ENCODE results near the gene PLPPR5. TPM values are rescaled to one million over a fixed set of nuclear protein-coding genes. Genes with fewer than 3 reads are reported as not detected.

The PLPPR5 gene
- total and polyA plus RNA-seq, 2 experiments from 2014 or later: not detected

DNA sequence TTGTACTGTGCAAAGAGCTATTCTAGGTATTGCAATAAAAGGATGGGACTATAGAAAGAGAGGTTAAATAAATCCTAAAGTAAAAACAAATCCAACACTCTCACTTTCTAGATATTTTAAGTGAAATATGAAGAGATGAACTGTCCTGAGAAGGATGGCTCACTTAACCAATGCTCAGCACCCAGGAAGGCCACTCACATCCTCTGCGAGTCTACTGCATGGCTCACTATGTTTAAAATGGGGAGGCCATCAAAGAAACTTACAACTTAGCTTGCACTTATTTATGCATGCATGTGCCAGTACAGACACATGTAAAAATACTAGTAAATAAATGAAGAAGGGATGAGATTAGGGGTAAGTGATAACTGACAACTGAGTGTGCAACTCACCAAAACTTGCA is 37.5 kb downstream of the PLPPR5 start:
- Histone ChIP-seq H3F3A (ENCODE audit: insufficient read depth) (peaks cover 13% of the 10 kb centered on the region; the same call in 1 of the 2 replicates), H3K27ac (no peak overlapping the region), H3K4me1 (ENCODE audit: insufficient read depth) (peaks cover 19% of the 10 kb centered on the region), H3K4me2 (ENCODE audit: unreplicated experiment) (no peak overlapping the region), H3K9me2 (ENCODE audit: insufficient read depth) (no peaks in the 10 kb centered on the region), H3K4me3 (no peak overlapping the region), H3K79me2 (ENCODE audit: insufficient read depth) (no peaks in the 10 kb centered on the region), H4K20me1 (ENCODE audit: insufficient read depth) (no peaks in the 10 kb centered on the region), H3K9me3 (ENCODE audit: low read depth) (no peaks in the 10 kb centered on the region), H3K27me3 (replicated peaks; ENCODE audit: insufficient read depth) (no peaks in the 10 kb centered on the region), H2AFZ (no peak overlapping the region), H3K36me3 (ENCODE audit: low read depth) (no peaks in the 10 kb centered on the region), H3K9ac (no peak overlapping the region)
- no peak for DNase-seq
- no peak for TF ChIP-seq EZH2 (IDR thresholded peaks at IDR 0.05; ENCODE audit: insufficient read depth, poor library complexity, severe bottlenecking)
- TF ChIP-seq EZH2phosphoT487 (IDR thresholded peaks at IDR 0.05; ENCODE audit: insufficient read depth, low read depth): no peak
- 96% methylated on average over 1 of the region's 1 CpG for WGBS, 2 experiments (ENCODE audit: low coverage in 1 of 2, low lambda C conversion rate in 2 of 2, missing lambda C conversion rate in 2 of 2)
- in situ Hi-C loops (cut with MboI): no loop called here

DNA sequence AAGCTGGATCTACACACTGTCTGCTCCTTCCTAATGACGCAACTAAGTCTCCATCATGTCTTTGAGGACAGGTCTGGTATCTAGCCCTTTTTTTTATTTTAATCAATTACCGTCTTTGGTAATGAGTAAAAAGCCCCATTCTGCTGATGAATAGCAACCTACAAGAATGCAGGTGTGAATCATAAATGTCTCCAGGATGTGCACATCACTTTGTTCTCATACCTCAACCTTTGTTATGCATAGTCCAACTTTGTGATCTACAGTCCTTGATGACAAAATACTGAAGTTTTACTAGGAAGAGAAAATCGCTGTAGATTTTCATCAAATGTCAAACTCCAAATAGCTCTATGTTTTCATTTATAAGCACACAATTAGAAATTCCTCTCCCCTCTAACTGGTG is 39.3 kb downstream of the PLPPR5 start:
- Histone ChIP-seq H3K27ac (no peak overlapping the region), H2AFZ (no peak overlapping the region), H4K20me1 (ENCODE audit: insufficient read depth) (no peaks in the 10 kb centered on the region), H3K27me3 (replicated peaks; ENCODE audit: insufficient read depth) (no peaks in the 10 kb centered on the region), H3K9me3 (ENCODE audit: low read depth) (no peaks in the 10 kb centered on the region), H3K4me1 (ENCODE audit: insufficient read depth) (peaks cover 23% of the 10 kb centered on the region), H3K36me3 (ENCODE audit: low read depth) (no peaks in the 10 kb centered on the region), H3K9ac (no peak overlapping the region), H3K4me2 (ENCODE audit: unreplicated experiment) (no peak overlapping the region), H3F3A (ENCODE audit: insufficient read depth) (peaks cover 13% of the 10 kb centered on the region; the same call in 1 of the 2 replicates), H3K79me2 (ENCODE audit: insufficient read depth) (no peaks in the 10 kb centered on the region), H3K9me2 (ENCODE audit: insufficient read depth) (no peaks in the 10 kb centered on the region), H3K4me3 (no peak overlapping the region)
- no peak for TF ChIP-seq EZH2 (IDR thresholded peaks at IDR 0.05; ENCODE audit: insufficient read depth, poor library complexity, severe bottlenecking)
- no peak for TF ChIP-seq EZH2phosphoT487 (IDR thresholded peaks at IDR 0.05; ENCODE audit: insufficient read depth, low read depth)
- in situ Hi-C loops (cut with MboI): no loop called here
- DNase-seq: no peak
- WGBS, 2 experiments (ENCODE audit: low coverage in 1 of 2, low lambda C conversion rate in 2 of 2, missing lambda C conversion rate in 2 of 2): 98 to 99% methylated on average over 3 of the region's 3 CpGs

DNA sequence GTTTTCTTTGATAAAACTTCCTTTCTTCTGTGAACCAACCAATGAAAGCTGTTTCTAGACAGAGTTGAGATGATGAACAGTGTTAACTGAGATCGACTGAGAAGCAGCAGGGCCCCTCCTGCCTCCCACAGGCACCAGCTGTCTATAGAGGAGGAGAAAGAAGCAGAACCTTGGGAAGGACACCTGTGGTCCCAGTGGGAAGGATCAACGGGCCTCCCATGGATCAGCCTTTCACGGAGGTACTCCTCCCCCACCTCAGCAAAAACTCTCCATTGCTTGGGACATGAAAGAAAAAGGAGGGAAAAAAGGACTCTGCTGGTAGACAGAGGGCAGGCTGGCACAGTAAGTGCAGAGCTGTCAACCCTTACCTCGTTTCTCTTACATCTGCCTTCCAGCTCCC is 40.5 kb downstream of the PLPPR5 start:
- Histone ChIP-seq H3K4me2 (ENCODE audit: unreplicated experiment) (no peak overlapping the region), H3K79me2 (ENCODE audit: insufficient read depth) (no peaks in the 10 kb centered on the region), H3K27ac (no peak overlapping the region), H4K20me1 (ENCODE audit: insufficient read depth) (no peaks in the 10 kb centered on the region), H3K27me3 (replicated peaks; ENCODE audit: insufficient read depth) (no peaks in the 10 kb centered on the region), H3K9me3 (ENCODE audit: low read depth) (no peaks in the 10 kb centered on the region), H3K4me1 (ENCODE audit: insufficient read depth) (peaks cover 23% of the 10 kb centered on the region), H3K9me2 (ENCODE audit: insufficient read depth) (no peaks in the 10 kb centered on the region), H3K36me3 (ENCODE audit: low read depth) (no peaks in the 10 kb centered on the region), H3K9ac (no peak overlapping the region), H3K4me3 (no peak overlapping the region), H2AFZ (no peak overlapping the region), H3F3A (ENCODE audit: insufficient read depth) (peaks cover 13% of the 10 kb centered on the region; the same call in 1 of the 2 replicates)
- no peak for DNase-seq
- TF ChIP-seq EZH2phosphoT487 (IDR thresholded peaks at IDR 0.05; ENCODE audit: insufficient read depth, low read depth): no peak
- no peak for TF ChIP-seq EZH2 (IDR thresholded peaks at IDR 0.05; ENCODE audit: insufficient read depth, poor library complexity, severe bottlenecking)
- 61 to 72% methylated on average over 4 of the region's 4 CpGs for WGBS, 2 experiments (ENCODE audit: low coverage in 1 of 2, low lambda C conversion rate in 2 of 2, missing lambda C conversion rate in 2 of 2)
- in situ Hi-C loops (cut with MboI): no loop called here

DNA sequence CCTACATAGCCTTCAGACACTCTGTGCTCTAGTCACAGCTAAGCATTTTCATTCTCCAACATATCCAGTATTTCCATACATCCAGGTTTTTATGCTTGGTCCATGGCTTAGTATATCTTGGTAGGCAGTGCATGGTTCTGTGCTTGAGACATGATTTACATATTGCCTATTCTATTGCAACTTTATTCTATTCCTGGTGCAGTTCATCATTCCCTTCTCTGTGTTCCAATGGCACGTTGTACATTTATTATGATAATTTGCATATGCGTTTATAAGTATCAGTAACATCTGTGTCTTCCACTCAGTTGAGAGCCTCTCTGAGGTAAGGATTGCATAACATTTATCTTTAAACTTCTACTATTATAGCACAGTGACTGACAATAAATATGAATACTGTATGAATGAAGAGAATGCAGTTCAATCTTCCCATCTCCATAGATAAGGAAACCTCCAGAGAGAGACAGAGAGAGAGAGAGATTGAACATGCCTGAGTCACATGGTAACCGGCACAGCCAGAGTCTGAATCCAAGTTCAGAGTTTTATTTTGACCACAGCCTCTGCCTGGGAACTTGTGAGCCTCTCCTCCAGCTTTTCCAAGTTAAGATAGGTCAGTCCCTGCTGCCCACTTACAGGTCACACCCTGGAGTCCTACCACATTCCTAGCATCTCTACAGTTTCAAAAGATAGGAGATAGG is 41.5 kb downstream of the PLPPR5 start:
- Histone ChIP-seq H3K4me3 (peak overlapping the region; percentile 1; the same call in 1 of the 2 replicates), H3K9ac (no peak overlapping the region), H2AFZ (peak overlapping the region; percentile 32; the same call in 1 of the 2 replicates), H3K36me3 (ENCODE audit: low read depth) (no peaks in the 10 kb centered on the region), H3K4me2 (ENCODE audit: unreplicated experiment) (peak overlapping the region; percentile 26), H3K79me2 (ENCODE audit: insufficient read depth) (no peaks in the 10 kb centered on the region), H4K20me1 (ENCODE audit: insufficient read depth) (no peaks in the 10 kb centered on the region), H3K9me3 (ENCODE audit: low read depth) (no peaks in the 10 kb centered on the region), H3F3A (ENCODE audit: insufficient read depth) (peaks cover 13% of the 10 kb centered on the region; the same call in 1 of the 2 replicates), H3K4me1 (ENCODE audit: insufficient read depth) (peaks cover 23% of the 10 kb centered on the region), H3K27me3 (replicated peaks; ENCODE audit: insufficient read depth) (no peaks in the 10 kb centered on the region), H3K27ac (peak overlapping the region; percentile 21), H3K9me2 (ENCODE audit: insufficient read depth) (no peaks in the 10 kb centered on the region)
- WGBS, 2 experiments (ENCODE audit: low coverage in 1 of 2, low lambda C conversion rate in 2 of 2, missing lambda C conversion rate in 2 of 2): 18 to 22% methylated on average over 3 of the region's 3 CpGs
- TF ChIP-seq EZH2 (IDR thresholded peaks at IDR 0.05; ENCODE audit: insufficient read depth, poor library complexity, severe bottlenecking) (no peak), EZH2phosphoT487 (IDR thresholded peaks at IDR 0.05; ENCODE audit: insufficient read depth, low read depth) (no peak)
- in situ Hi-C loops (cut with MboI): no loop called here
- peak; percentile 62 for DNase-seq

All from GM23248 (cell line).